KBM-7 (cell line): Measurements from ENCODE around the gene PLXNA2.

Experiments
- DNase-seq: peaks from one replicate; pipeline ENCODE4 v3.0.0-alpha.2; 2015
- in situ Hi-C: fragments of 300-500 bp; cut with MboI; formaldehyde crosslinking; loops from 2 replicates; pipeline ENCODE4 v1.14.3; 2020; ENCODE audit warnings: low sequenced_read_pairs, low pct_unique_long_range_greater_than_20kb, mixed read lengths

PLXNA2 gene

DNA sequence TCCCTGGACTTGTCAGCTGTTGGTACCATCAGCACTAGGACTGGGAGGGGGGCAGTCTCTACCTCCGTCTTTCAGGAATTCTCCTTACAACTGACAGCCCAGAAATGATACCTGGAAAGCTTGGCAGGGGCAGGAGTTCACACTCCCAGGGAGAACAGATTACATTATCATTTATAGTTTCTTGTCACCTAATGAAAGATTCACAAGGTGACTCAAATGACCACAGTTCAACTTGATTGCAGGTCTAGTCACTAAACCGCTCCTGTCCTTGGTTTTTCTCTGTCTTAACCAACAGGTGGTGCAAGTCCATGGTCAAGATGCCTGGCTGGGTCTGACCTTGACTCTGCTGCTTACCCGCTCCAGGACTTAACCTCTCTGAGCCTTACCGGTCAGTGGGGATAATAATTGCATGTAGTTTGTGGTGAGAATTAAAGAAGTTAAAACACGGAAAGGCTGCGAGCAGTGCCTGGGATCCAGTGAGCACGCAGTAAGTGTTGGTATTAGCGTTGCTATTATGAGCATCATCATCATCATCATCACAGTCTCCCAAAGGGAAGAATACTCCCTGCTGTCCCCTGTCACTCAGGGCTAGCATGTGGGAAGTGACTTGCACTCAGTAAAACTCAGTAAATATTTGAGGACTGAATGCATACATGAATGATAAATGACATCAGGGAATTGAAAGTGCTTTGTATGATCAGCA lies 207.9 kb downstream of the PLXNA2 start:
- in situ Hi-C loops = loop anchor here (25.0 kb wide), 1 partner anchor 201 kb away; the partner anchor contains the start of gene PLXNA2
- no peak for DNase-seq

GRCh38 chr1:208034135-208034534 lies 210.0 kb downstream of the PLXNA2 start:
- no peak for DNase-seq
- in situ Hi-C loops = loop anchor here (25.0 kb wide), 1 partner anchor 203 kb away; the partner anchor contains the start of gene PLXNA2

DNA sequence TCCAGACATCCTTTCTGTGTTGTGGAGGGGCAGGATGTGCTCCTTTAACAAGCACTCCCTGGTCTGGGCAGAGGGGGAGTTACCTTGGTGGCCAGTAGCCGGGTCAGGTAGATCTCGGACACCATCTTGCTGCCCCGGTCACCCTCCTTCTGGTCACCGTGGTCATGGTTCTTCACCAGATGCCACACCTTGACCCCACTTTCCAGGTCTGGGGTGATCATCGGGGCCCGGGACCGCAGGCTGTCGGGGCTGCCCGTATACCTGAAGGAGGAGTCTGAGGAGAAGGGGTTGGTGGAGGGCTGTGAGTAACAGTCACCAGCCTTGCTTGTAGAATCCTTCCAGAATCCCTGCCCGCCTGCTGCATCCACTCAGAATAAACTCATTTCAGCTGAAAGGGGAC lies 210.9 kb downstream of the PLXNA2 start:
- no peak for DNase-seq
- in situ Hi-C loops = loop anchor here (25.0 kb wide), 1 partner anchor 204 kb away; the partner anchor contains the start of gene PLXNA2

DNA sequence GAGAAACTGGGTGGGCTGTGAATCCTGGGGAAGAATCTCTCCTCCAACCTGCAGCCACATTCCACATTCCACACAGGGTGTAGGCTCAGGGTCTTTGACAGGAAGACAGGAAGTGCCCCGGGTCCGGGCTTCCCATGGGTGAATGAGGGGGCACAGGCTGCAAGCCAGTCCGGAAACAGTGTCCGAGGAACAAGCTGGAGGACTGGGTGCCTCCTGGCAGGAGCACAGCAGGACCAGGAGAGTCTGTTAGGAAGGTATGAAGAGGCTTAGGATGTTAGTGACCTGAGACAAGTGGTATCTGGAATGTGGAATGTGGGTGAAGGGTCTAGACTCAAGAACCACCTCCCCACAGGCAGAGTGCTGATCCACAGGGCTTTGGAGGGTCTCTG lies 212.3 kb downstream of the PLXNA2 start:
- in situ Hi-C loops = loop anchor here (25.0 kb wide), 1 partner anchor 205 kb away; the partner anchor contains the start of gene PLXNA2
- DNase-seq = no peak

DNA sequence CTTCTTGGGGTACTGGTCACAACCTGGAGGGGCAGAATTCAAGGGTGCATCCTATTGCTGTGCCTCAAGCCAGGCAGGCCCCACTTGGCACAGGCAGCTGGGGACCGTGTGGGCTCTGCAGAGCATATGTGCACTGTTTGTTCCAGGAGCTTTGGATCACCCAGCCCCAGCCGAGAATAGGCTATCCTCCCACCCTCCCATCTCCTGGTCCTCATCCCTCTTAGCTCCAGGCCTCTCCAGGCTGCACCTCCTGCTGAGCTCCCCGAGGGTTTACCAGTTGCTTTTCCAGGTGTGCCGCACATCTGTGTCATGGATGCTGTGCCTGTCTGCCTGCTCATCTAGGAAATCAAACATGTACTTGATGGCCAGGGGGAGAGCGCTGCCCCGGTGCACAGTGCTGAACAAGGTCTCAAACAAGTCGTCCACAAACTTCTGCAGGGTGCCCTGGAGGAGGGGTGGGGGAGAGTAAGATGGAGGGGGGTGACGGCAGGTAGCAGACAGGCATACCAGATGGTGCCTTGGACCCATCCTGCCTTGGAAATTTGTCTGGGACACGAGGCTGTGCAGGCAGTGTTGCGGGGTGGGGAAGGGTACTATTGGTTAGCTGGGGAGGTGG lies 212.8 kb downstream of the PLXNA2 start:
- DNase-seq = no peak
- in situ Hi-C loops = loop anchor here (25.0 kb wide), 1 partner anchor 206 kb away; the partner anchor contains the start of gene PLXNA2

- DNase-seq = no peak
- in situ Hi-C loops = loop anchor here (25.0 kb wide), 1 partner anchor 207 kb away; the partner anchor contains the start of gene PLXNA2
Observed at GRCh38 chr1:208030288-208031091, 213.7 kb downstream of the PLXNA2 start.

GRCh38 chr1:208029381-208030287 lies 214.6 kb downstream of the PLXNA2 start:
- in situ Hi-C loops = loop anchor here (25.0 kb wide), 1 partner anchor 208 kb away; the partner anchor contains the start of gene PLXNA2
- DNase-seq = no peak

DNA sequence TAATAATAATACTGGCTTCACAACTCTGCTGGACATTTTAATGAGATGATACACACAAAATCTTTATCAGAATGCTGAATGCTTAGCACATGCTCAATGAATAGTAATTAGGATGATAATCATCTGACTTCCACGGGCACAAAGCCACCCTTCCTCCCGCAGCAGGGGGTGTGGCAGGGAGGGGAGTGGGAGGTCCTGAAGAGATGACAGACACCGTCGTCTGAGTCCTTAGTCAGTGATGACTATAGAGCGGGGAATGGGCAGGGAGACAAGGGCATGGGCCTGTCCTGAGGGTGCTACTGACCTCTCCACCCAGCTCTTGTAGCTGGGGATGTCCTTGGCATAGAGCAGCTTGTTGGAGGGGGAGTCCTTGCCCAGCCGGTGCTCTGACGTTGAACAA lies 215.7 kb downstream of the PLXNA2 start:
- DNase-seq = no peak
- in situ Hi-C loops = loop anchor here (25.0 kb wide), 1 partner anchor 209 kb away; the partner anchor contains the start of gene PLXNA2

- DNase-seq = no peak
- in situ Hi-C loops = loop anchor here (25.0 kb wide), 1 partner anchor 209 kb away; the partner anchor contains the start of gene PLXNA2
Observed at GRCh38 chr1:208027861-208028260, 216.3 kb downstream of the PLXNA2 start.

DNA sequence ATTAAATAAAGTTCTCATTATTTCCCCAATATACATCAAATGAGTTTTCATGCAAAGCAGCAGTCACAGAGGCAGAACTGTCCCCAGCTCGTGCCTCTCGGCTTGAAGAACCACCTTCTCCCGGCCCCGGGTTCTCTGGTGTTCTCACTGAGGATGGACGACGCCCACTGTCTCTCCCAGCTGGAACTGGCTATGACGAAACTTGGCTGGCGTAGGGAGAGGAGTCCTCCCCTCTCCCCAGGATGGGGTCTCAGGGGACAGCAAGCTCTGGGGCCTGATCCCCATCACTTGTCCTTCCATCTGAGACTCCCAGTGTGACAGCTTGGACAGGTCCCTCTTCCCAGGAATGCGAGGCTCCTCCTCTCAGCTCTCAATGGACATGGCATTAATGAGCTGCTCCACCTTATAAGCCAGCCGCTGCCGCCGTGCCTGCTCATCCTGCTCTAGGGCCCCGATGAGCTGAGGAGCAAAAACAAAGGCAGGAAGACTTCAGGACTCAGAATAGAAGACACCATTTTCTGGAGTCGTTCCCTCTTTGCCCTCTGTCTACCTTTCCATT lies 217.2 kb downstream of the PLXNA2 start:
- in situ Hi-C loops = loop anchor here (25.0 kb wide), 1 partner anchor 210 kb away; the partner anchor contains the start of gene PLXNA2
- no peak for DNase-seq

DNA sequence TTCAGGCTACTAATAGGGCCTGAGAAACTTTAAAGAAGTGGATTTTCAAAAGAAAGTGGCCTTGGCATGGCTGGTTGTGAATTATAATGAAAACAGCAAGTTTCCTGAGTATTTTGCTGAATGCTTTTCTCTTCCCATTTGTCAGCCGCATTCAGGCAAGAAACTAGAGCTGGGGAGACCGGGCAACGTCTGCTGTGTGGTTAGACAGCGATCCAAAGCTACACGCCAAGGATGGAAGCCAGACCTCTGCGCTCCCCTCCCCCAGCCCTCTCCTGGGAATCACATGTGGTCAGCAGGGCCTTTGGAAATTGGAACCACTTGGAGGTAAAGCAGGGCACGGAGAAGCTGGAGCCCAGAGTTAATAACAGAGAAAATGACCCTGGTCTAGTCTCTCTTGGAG lies 219.2 kb downstream of the PLXNA2 start:
- in situ Hi-C loops = loop anchor here (25.0 kb wide), 1 partner anchor 212 kb away; the partner anchor contains the start of gene PLXNA2
- DNase-seq = no peak

DNA sequence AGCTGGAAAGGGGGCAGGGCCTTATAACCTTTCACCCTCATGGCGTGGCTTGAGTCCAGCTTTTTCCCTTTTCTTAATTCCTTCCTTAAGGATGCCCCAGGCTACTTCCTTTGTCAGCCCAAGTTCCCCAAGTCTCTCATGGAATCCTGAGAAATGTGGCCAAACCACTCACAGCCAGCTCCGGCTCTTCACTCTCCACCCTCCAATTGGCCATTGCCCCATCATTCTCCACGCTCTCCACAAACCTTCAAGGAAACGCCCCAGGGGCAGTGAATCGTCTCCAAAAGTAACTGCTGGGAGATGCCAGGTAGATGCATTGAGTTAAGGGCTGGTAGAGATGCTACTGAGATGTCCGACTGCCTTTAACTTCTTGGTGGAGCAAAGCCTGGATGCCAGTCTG lies 219.8 kb downstream of the PLXNA2 start:
- in situ Hi-C loops = no loop called here
- no peak for DNase-seq

GRCh38 chr1:208019257-208019656 lies 224.9 kb downstream of the PLXNA2 start:
- in situ Hi-C loops = no loop called here
- no peak for DNase-seq

- DNase-seq = no peak
- in situ Hi-C loops = no loop called here
Observed at GRCh38 chr1:208015255-208015654, 228.9 kb downstream of the PLXNA2 start.

DNA sequence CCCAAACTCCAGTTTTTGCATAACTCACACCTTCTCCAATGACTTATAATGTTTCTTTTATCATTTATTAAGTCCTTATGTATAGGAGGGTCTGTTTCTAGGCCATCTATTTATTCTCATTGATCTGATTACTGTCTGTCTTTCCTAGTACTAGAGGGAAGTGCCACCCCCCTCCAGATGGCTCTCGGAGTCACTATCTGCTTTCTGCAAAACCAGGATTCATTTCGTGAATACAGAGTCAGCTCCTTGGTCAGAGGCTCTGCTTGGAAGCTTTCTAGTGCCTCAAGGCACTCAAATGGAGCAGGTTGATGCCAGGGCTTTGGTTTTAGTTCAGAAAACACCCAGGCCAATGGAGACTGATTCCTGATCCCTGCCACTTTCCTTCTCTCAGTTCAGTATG lies 231.0 kb downstream of the PLXNA2 start:
- DNase-seq = no peak
- in situ Hi-C loops = no loop called here

GRCh38 chr1:208012721-208013120 lies 231.5 kb downstream of the PLXNA2 start:
- in situ Hi-C loops = no loop called here
- no peak for DNase-seq

GRCh38 chr1:208010487-208011071 lies 233.6 kb downstream of the PLXNA2 start:
- no peak for DNase-seq
- in situ Hi-C loops = no loop called here
